A673 (cell line): ENCODE measurements around the gene C9orf153. TPM values are rescaled to one million over a fixed set of nuclear protein-coding genes. Genes with fewer than 3 reads are reported as not detected.

Experiments used
- BruUV-seq: library from RNA; stranded (reverse); fragments of 400-500 nt; replicated peaks from 2 replicates; lab custom pipeline; 2021; lab: Mats Ljungman, UMichigan
- CTCF ChIA-PET: fragments of 300-600 bp; sonication (Branson Sonifier 250); formaldehyde crosslinking; loops from one replicate; lab custom pipeline; 2022; ENCODE audit warnings: antibody characterized with exemption; lab: Charles Lee
- POLR2A ChIA-PET: fragments of 300-600 bp; sonication (Branson Sonifier 250); formaldehyde crosslinking; loops from one replicate; lab custom pipeline; 2022; ENCODE audit warnings: antibody characterized with exemption; ENCODE audit not compliant: low non-redundant PET; lab: Charles Lee
- DNase-seq: peaks from one replicate; pipeline ENCODE4 v3.0.0-alpha.2; 2015; ENCODE audit warnings: low spot score
- H3K27ac ChIP-seq: fragments of 200-600 bp; sonication (generic); 2 replicates; pipeline ENCODE4 v1.5.1; 2016; ENCODE audit warnings: mixed run types, low read depth, mild to moderate bottlenecking, mixed read lengths, antibody characterized with exemption, low read length; ENCODE audit not compliant: poor library complexity, severe bottlenecking
- H3K27me3 ChIP-seq: fragments of 200-600 bp; sonication (generic); replicated peaks from 2 replicates; pipeline ENCODE4 v1.6.1; 2017; ENCODE audit warnings: mixed run types, low read depth, mild to moderate bottlenecking, mixed read lengths, antibody characterized with exemption, low read length; ENCODE audit not compliant: insufficient read depth, poor library complexity
- H3K36me3 ChIP-seq: fragments of 200-600 bp; sonication (generic); 2 replicates; pipeline ENCODE4 v1.6.1; 2016; ENCODE audit warnings: mixed run types, mild to moderate bottlenecking, mixed read lengths, antibody characterized with exemption, low read length; ENCODE audit not compliant: insufficient read depth, poor library complexity, severe bottlenecking
- H3K4me1 ChIP-seq: fragments of 200-600 bp; sonication (generic); 2 replicates; pipeline ENCODE4 v1.6.1; 2017; ENCODE audit warnings: mixed run types, mild to moderate bottlenecking, mixed read lengths, antibody characterized with exemption, low read length; ENCODE audit not compliant: insufficient read depth, poor library complexity, severe bottlenecking
- H3K4me3 ChIP-seq: fragments of 200-600 bp; sonication (generic); 2 replicates; pipeline ENCODE4 v1.5.1; 2016; ENCODE audit warnings: low read depth, mixed run types, mild to moderate bottlenecking, mixed read lengths, low read length; ENCODE audit not compliant: poor library complexity, severe bottlenecking
- H3K9me3 ChIP-seq: fragments of 200-600 bp; sonication (generic); 2 replicates; pipeline ENCODE4 v1.6.1; 2016; ENCODE audit warnings: mixed run types, low read depth, mild to moderate bottlenecking, mixed read lengths, antibody characterized with exemption, low read length; ENCODE audit not compliant: poor library complexity, severe bottlenecking
- EZH2 ChIP-seq: fragments of 200-600 bp; sonication (generic); IDR thresholded peaks from 2 replicates; pipeline ENCODE4 v1.6.1; 2017; ENCODE audit warnings: borderline replicate concordance, low read depth, mild to moderate bottlenecking, mixed read lengths, antibody characterized with exemption, low read length; ENCODE audit not compliant: poor library complexity, severe bottlenecking
- intact Hi-C: fragments of 100-400 bp; cut with micrococcal nuclease; formaldehyde crosslinking; loops from one replicate; pipeline ENCODE4 v1.10.0; 2022; ENCODE audit not compliant: unreplicated experiment
- total RNA-seq: library from RNA; stranded (reverse); gene quantifications from 2 replicates; pipeline ENCODE4 v1.2.3, GENCODE V29; 2021
- TF ChIP-seq, protein P1 (sequence below): fragments of 300-800, 200-600 bp; sonication (generic); conservative IDR thresholded peaks from 2 replicates; pipeline ENCODE4 v1.5.1; 2017; ENCODE audit warnings: low read depth, mild to moderate bottlenecking, antibody characterized with exemption, low read length, moderate library complexity, mixed read lengths

The C9orf153 gene
- total RNA-seq, 1 experiment from 2014 or later = 0.56 TPM

DNA sequence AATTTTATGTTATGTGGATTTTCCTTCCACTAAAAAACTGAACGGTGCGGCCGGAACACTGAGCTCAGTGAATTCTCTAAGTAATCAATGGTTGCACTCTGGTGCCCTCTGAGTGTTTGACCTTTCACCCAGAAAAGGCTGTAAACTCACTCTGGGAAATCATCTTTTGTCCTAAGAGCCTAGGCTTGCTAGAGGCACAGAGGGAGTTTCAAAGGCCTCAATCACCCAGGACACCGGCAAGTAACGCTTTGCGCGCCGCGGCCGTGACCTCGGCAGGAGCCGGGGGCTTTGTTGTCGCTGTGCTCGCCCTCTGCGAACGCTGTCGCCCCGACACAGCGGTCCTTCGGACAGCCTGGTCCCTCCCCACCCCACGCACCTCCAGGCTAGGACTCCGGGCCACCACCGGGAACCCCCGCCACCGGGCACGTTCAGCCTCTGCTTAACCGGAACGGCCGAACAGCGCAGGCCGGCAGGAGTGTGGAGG is 22.2 kb upstream of the C9orf153 start:
- Histone ChIP-seq H3K27me3 (no peaks in the 10 kb centered on the region), H3K4me3 (peak overlapping the region; percentile 86), H3K9me3 (no peaks in the 10 kb centered on the region), H3K4me1 (peaks cover 12% of the 10 kb centered on the region), H3K36me3 (peaks cover 5% of the 10 kb centered on the region), H3K27ac (peak overlapping the region; percentile 94)
- intact Hi-C loops = no loop called here
- POLR2A ChIA-PET = interaction anchor here (0.5 to 0.8 kb wide), 2 partner anchors 14 to 1247 kb away, joined by 5 to 9 read pairs; no protein-coding TSS in a partner anchor
- BruUV-seq = no TSS peak
- CTCF ChIA-PET = no interaction called here
- TF ChIP-seq EZH2 = no peak
- TF ChIP-seq, protein P1, sequence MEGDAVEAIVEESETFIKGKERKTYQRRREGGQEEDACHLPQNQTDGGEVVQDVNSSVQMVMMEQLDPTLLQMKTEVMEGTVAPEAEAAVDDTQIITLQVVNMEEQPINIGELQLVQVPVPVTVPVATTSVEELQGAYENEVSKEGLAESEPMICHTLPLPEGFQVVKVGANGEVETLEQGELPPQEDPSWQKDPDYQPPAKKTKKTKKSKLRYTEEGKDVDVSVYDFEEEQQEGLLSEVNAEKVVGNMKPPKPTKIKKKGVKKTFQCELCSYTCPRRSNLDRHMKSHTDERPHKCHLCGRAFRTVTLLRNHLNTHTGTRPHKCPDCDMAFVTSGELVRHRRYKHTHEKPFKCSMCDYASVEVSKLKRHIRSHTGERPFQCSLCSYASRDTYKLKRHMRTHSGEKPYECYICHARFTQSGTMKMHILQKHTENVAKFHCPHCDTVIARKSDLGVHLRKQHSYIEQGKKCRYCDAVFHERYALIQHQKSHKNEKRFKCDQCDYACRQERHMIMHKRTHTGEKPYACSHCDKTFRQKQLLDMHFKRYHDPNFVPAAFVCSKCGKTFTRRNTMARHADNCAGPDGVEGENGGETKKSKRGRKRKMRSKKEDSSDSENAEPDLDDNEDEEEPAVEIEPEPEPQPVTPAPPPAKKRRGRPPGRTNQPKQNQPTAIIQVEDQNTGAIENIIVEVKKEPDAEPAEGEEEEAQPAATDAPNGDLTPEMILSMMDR = no peak
- DNase-seq = no peak

DNA sequence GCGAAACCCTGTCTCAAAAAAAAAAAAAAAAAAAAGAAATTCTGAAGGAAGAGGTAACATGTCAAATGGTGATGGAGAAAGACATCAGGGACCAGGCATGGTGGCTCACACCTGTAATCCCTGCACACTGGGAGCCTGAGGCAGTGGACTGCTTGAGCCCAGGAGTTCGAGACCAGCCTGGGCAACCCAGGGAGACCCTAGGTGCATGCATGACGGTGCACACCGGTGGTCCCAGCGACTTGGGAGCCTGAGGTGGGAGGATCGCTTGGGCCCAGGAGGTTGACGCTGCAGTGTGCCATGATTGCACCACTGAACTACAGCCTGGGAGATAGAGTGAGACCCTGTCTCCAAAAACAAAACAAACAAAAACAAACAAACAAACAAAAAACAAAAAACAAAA is 21.1 kb upstream of the C9orf153 start:
- TF ChIP-seq, protein P1 = no peak
- no peak for TF ChIP-seq EZH2
- intact Hi-C loops = no loop called here
- Histone ChIP-seq H3K4me1 (peaks cover 9% of the 10 kb centered on the region), H3K9me3 (no peaks in the 10 kb centered on the region), H3K27me3 (no peaks in the 10 kb centered on the region), H3K4me3 (peak overlapping the region; percentile 86), H3K27ac (no peak overlapping the region), H3K36me3 (peaks cover 5% of the 10 kb centered on the region)
- POLR2A ChIA-PET = no interaction called here
- CTCF ChIA-PET = interaction anchor here (0.7 kb wide), 1 partner anchor 1056 kb away, joined by 7 read pairs; no protein-coding TSS in a partner anchor
- no TSS peak for BruUV-seq
- DNase-seq = no peak

DNA sequence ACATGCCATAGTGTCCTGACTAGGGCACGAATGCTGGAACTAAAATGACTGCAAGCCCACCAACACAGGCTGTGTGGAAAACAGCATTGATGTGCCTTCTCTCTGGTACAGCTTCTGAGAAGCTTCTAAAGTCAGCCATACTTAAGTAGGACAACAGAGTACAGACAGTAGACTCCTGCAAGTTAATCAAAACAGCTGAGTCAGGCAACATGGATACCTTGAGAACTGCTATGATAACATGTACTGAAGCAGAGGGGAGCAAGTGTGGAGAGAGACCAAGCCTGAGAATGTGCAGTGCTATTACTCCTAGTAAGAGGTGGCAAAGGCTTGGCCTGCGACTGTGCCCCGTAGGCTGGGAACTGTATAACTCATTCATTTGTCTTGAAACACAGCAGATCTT is 20.4 kb upstream of the C9orf153 start:
- peaks cover 5% of the 10 kb centered on the region for H3K36me3 ChIP-seq
- intact Hi-C loops = no loop called here
- POLR2A ChIA-PET = no interaction called here
- no peaks in the 10 kb centered on the region for H3K9me3 ChIP-seq
- BruUV-seq = no TSS peak
- CTCF ChIA-PET = interaction anchor here (0.7 kb wide), 1 partner anchor 1057 kb away, joined by 7 read pairs; no protein-coding TSS in a partner anchor
- no peaks in the 10 kb centered on the region for H3K27me3 ChIP-seq
- no peak overlapping the region for H3K4me3 ChIP-seq
- no peak for DNase-seq
- no peak overlapping the region for H3K27ac ChIP-seq
- TF ChIP-seq, protein P1 = no peak
- no peak for TF ChIP-seq EZH2
- peaks cover 9% of the 10 kb centered on the region for H3K4me1 ChIP-seq
